HepG2 (cell line): ENCODE measurements around the gene SYTL1. TPM values are rescaled to one million over a fixed set of nuclear protein-coding genes. Genes with fewer than 3 reads are reported as not detected.

Source experiments
- CREB1 ChIP-seq, 2 experiments: fragments of 450-650 bp in 1 of 2; IDR thresholded peaks; 2 replicates each; pipeline ENCODE4 v1.6.1; 2016 to 2017; ENCODE audit warnings: control low read depth in 1 of 2, mild to moderate bottlenecking in 1 of 2, missing compliant biosample characterization in 1 of 2, missing genetic modification characterization in 1 of 2
- CTCF ChIP-seq: sonication (generic); formaldehyde crosslinking; IDR thresholded peaks from 2 replicates; pipeline ENCODE4 v1.5.0; 2020; ENCODE audit warnings: mild to moderate bottlenecking, missing genetic modification reagents, moderate library complexity
- IRF2 ChIP-seq: IDR thresholded peaks from 2 replicates; pipeline ENCODE4 v1.6.1; 2018; ENCODE audit warnings: missing genetic modification reagents, missing compliant biosample characterization
- JUNB ChIP-seq: sonication (generic); formaldehyde crosslinking; IDR thresholded peaks from 2 replicates; pipeline ENCODE4 v1.8.0; 2022; ENCODE audit warnings: missing genetic modification reagents, mild to moderate bottlenecking, borderline replicate concordance
- MATR3 ChIP-seq: sonication (generic); formaldehyde crosslinking; IDR thresholded peaks from 2 replicates; pipeline ENCODE4 v1.4.0; 2020; ENCODE audit warnings: missing genetic modification reagents
- MAZ ChIP-seq, 2 experiments: sonication (generic) in 1 of 2; formaldehyde crosslinking in 1 of 2; IDR thresholded peaks; 2 replicates each; pipeline versions ENCODE4 v1.5.0 to v1.6.1; 2012 to 2020; ENCODE audit warnings: low read depth in 2 of 2, mild to moderate bottlenecking in 2 of 2, borderline replicate concordance in 1 of 2, improper control_type of control experiment in 1 of 2, low read length in 1 of 2, missing genetic modification reagents in 1 of 2, moderate library complexity in 1 of 2
- MTF1 ChIP-seq: sonication (generic); formaldehyde crosslinking; IDR thresholded peaks from 2 replicates; pipeline ENCODE4 v1.5.0; 2020; ENCODE audit warnings: missing genetic modification reagents
- NR2F1 ChIP-seq, 2 experiments: fragments of 450-650 bp in 1 of 2; formaldehyde crosslinking in 1 of 2; IDR thresholded peaks; 2 replicates each; pipeline versions ENCODE4 v1.5.0 to v1.6.1; 2016 to 2020; ENCODE audit warnings: mild to moderate bottlenecking in 1 of 2, missing compliant biosample characterization in 1 of 2, missing genetic modification reagents in 1 of 2, moderate library complexity in 1 of 2
- PAX8 ChIP-seq: sonication (generic); formaldehyde crosslinking; IDR thresholded peaks from 2 replicates; pipeline ENCODE4 v1.8.0; 2022; ENCODE audit warnings: mild to moderate bottlenecking, missing genetic modification reagents, borderline replicate concordance
- POLR2G ChIP-seq: fragments of 200-400 bp; formaldehyde crosslinking; IDR thresholded peaks from 2 replicates; pipeline ENCODE4 v1.6.1; 2018; ENCODE audit warnings: mild to moderate bottlenecking, low read depth, low read length, moderate library complexity
- SOX6 ChIP-seq, 2 experiments: fragments of 450-650 bp in 1 of 2; sonication (generic) in 1 of 2; formaldehyde crosslinking in 1 of 2; IDR thresholded peaks; 2 replicates each; pipeline versions ENCODE4 v1.4.0 to v1.6.1; 2017 to 2020; ENCODE audit warnings: antibody characterized with exemption in 1 of 2, mild to moderate bottlenecking in 1 of 2, missing genetic modification reagents in 1 of 2
- SYNCRIP ChIP-seq: fragments of 200-400 bp; formaldehyde crosslinking; IDR thresholded peaks from 2 replicates; pipeline ENCODE4 v1.6.1; 2018; ENCODE audit warnings: mild to moderate bottlenecking, low read depth, low read length; ENCODE audit not compliant: insufficient read depth
- ZBTB42 ChIP-seq: sonication (generic); formaldehyde crosslinking; IDR thresholded peaks from 2 replicates; pipeline ENCODE4 v1.5.0; 2020; ENCODE audit warnings: mild to moderate bottlenecking, missing genetic modification reagents
- ZNF335 ChIP-seq: sonication (generic); formaldehyde crosslinking; IDR thresholded peaks from 2 replicates; pipeline ENCODE4 v1.4.0; 2020; ENCODE audit warnings: missing genetic modification reagents
- ZNF772 ChIP-seq: sonication (generic); formaldehyde crosslinking; IDR thresholded peaks from 2 replicates; pipeline ENCODE4 v1.5.0; 2020; ENCODE audit warnings: mild to moderate bottlenecking, missing genetic modification reagents
- ZNF788 ChIP-seq: sonication (generic); formaldehyde crosslinking; IDR thresholded peaks from 2 replicates; pipeline ENCODE4 v1.5.0; 2020; ENCODE audit warnings: mild to moderate bottlenecking, missing genetic modification reagents, borderline replicate concordance
- polyA plus RNA-seq, 8 experiments: library from polyadenylated mRNA; depleted of rRNA in 3 of 8; stranded (reverse) in 7 of 8; unstranded in 1 of 8; fragments of >200 nt; fragmentation: Illumina TruSeq in 4 of 8; extraction: Trizol in 4 of 8; gene quantifications; 2 replicates each; pipeline versions ENCODE4 v1.2.1 to v1.2.3, GENCODE V29; 2011 to 2016; ENCODE audit warnings: low read depth in 4 of 8, missing spikeins in 1 of 8, mixed read lengths in 1 of 8; ENCODE audit not compliant: insufficient read depth in 1 of 8
- total RNA-seq, 5 experiments: library from RNA; depleted of rRNA; stranded (reverse); fragments of >200 nt; fragmentation: Illumina TruSeq; extraction: Trizol; gene quantifications; 2 replicates each; pipeline ENCODE4 v1.2.3, GENCODE V29; 2016; ENCODE audit warnings: low read depth in 1 of 5
- TF ChIP-seq, protein P1 (sequence below): sonication (generic); formaldehyde crosslinking; IDR thresholded peaks from 2 replicates; pipeline ENCODE4 v1.9.0; 2021; ENCODE audit warnings: missing genetic modification reagents, mild to moderate bottlenecking, borderline replicate concordance
- TF ChIP-seq, protein P2 (sequence below): sonication (generic); formaldehyde crosslinking; IDR thresholded peaks from 2 replicates; pipeline ENCODE4 v1.4.0; 2020; ENCODE audit warnings: missing genetic modification reagents; ENCODE audit errors: not compliant biosample characterization
- TF ChIP-seq, protein P3 (sequence below): sonication (generic); formaldehyde crosslinking; IDR thresholded peaks from 2 replicates; pipeline ENCODE4 v1.9.0; 2022; ENCODE audit warnings: missing genetic modification reagents, mild to moderate bottlenecking, borderline replicate concordance
- TF ChIP-seq, protein P4 (sequence below): sonication (generic); formaldehyde crosslinking; IDR thresholded peaks from 2 replicates; pipeline ENCODE4 v1.5.1; 2020; ENCODE audit warnings: missing genetic modification reagents, mild to moderate bottlenecking, borderline replicate concordance

The SYTL1 gene
- total and polyA plus RNA-seq, 2 of the 13 experiments (the other 11 are each of a cell fraction or from before 2014, with no cell fraction given) = 11.1 to 17.8 TPM

DNA sequence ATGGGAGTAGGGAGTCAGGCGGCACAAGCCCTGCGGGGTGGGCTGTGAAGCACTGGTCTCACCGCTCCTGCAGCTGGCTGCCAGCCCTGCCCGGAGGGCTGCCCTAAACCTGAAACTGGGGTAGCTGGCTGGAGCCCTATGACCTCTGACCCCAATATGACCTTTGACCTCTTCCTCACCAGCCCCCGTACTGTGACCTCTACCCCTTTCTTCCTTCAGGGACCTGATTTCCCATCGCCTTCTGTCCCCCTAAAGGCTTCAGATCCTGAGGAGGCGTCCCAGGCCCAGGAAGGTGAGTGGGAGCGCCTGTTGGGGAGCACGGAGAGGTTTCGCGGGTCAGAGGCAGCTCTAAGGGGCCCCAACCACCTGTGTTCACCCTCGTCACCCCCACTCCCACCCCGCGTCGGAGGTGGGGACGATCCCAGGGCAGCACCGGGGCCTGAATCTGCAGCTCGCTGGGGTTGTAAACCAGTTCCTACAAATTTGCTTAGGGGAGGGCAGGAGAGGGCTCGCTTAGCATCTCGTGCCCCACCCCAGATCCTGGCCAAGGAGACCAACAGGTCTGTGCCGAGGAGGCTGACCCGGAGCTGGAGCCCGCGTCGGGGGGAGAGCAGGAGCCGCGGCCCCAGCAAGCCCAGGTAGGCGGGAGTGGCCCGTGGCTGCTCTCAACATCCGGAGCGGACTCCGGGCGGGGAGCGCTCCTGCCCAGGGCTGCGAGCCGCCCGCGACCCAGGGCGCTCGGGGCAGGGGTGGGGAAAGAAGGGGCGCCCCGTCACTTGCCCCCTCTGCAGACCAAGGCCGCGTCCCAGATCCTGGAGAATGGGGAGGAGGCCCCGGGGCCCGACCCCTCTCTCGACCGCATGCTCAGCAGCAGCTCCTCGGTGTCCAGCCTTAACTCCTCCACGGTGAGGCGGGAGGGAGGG is 7.3 kb downstream of the SYTL1 start (continued):
- no peak for TF ChIP-seq ZNF335 (CRISPR knock-in tag)
- TF ChIP-seq, protein P1, sequence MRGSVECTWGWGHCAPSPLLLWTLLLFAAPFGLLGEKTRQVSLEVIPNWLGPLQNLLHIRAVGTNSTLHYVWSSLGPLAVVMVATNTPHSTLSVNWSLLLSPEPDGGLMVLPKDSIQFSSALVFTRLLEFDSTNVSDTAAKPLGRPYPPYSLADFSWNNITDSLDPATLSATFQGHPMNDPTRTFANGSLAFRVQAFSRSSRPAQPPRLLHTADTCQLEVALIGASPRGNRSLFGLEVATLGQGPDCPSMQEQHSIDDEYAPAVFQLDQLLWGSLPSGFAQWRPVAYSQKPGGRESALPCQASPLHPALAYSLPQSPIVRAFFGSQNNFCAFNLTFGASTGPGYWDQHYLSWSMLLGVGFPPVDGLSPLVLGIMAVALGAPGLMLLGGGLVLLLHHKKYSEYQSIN (CRISPR knock-in tag) = no peak
- no peak for TF ChIP-seq ZBTB42 (CRISPR knock-in tag)
- peak in 1 of 2 experiments; percentile 66; a peak in 2 of 4 replicates for TF ChIP-seq NR2F1 (CRISPR knock-in tag; IDR thresholded peaks at IDR 0.05)
- peak; percentile 50; the same call in 1 of the 2 replicates for TF ChIP-seq MAZ (IDR thresholded peaks at IDR 0.05; ENCODE audit: borderline replicate concordance, low read depth, low read length)
- peak; percentile 71 for TF ChIP-seq MAZ (CRISPR knock-in tag; IDR thresholded peaks at IDR 0.05; ENCODE audit: low read depth)
- TF ChIP-seq MTF1 (CRISPR knock-in tag) = no peak
- TF ChIP-seq ZNF788 = 0 out of 2 replicates have a peak, but pooled peaks have one; percentile 37
- TF ChIP-seq, protein P2, sequence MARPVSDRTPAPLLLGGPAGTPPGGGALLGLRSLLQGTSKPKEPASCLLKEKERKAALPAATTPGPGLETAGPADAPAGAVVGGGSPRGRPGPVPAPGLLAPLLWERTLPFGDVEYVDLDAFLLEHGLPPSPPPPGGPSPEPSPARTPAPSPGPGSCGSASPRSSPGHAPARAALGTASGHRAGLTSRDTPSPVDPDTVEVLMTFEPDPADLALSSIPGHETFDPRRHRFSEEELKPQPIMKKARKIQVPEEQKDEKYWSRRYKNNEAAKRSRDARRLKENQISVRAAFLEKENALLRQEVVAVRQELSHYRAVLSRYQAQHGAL (CRISPR knock-in tag) = no peak
- TF ChIP-seq, protein P3, sequence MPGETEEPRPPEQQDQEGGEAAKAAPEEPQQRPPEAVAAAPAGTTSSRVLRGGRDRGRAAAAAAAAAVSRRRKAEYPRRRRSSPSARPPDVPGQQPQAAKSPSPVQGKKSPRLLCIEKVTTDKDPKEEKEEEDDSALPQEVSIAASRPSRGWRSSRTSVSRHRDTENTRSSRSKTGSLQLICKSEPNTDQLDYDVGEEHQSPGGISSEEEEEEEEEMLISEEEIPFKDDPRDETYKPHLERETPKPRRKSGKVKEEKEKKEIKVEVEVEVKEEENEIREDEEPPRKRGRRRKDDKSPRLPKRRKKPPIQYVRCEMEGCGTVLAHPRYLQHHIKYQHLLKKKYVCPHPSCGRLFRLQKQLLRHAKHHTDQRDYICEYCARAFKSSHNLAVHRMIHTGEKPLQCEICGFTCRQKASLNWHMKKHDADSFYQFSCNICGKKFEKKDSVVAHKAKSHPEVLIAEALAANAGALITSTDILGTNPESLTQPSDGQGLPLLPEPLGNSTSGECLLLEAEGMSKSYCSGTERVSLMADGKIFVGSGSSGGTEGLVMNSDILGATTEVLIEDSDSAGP (CRISPR knock-in tag) = peak; percentile 70; the same call in 1 of the 2 replicates
- TF ChIP-seq CREB1 (IDR thresholded peaks at IDR 0.05) = no peak
- TF ChIP-seq CREB1 (CRISPR knock-in tag; IDR thresholded peaks at IDR 0.05) = no peak
- TF ChIP-seq CTCF (CRISPR knock-in tag) = no peak
- TF ChIP-seq SOX6 (IDR thresholded peaks at IDR 0.05) = no peak
- TF ChIP-seq SOX6 (CRISPR knock-in tag; IDR thresholded peaks at IDR 0.05) = 0 out of 2 replicates have a peak, but pooled peaks have one; percentile 16
- peak; percentile 40; the same call in 1 of the 2 replicates for TF ChIP-seq POLR2G
- TF ChIP-seq MATR3 (CRISPR knock-in tag) = no peak
- no peak for TF ChIP-seq PAX8 (CRISPR knock-in tag)
- no peak for TF ChIP-seq SYNCRIP
- no peak for TF ChIP-seq JUNB
- TF ChIP-seq, protein P4, sequence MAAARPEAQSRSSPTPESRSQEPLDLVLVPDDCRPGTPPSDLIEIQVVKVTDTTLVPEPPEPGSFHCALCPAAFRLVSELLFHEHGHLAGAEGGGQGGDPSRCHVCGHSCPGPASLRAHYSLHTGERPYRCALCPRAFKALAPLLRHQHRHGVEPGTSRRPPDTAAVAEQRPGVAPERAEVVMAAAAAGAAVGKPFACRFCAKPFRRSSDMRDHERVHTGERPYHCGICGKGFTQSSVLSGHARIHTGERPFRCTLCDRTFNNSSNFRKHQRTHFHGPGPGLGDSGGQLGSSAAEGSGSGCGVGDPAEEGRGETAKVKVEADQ = no peak
- 0 out of 2 replicates have a peak, but pooled peaks have one; percentile 29 for TF ChIP-seq ZNF772 (CRISPR knock-in tag)
- TF ChIP-seq IRF2 (CRISPR knock-in tag) = 0 out of 2 replicates have a peak, but pooled peaks have one; percentile 46
